Rectal smooth muscle tissue (tissue), 1 donor: Measurements from ENCODE around the gene HIPK1.
"Not testable (repeated sequence)": the region's sequence is repeated elsewhere in the genome, so short reads cannot be mapped to it uniquely, and the experiment has no call there.

Source experiments
- H3K27ac ChIP-seq: one replicate; pipeline ENCODE4 v1.7.0; 2013; ENCODE audit warnings: low read depth, low read length, inconsistent platforms
- H3K27me3 ChIP-seq: one replicate; pipeline ENCODE4 v1.7.0; 2013; ENCODE audit warnings: low read length; ENCODE audit not compliant: control insufficient read depth, insufficient read depth
- H3K36me3 ChIP-seq: one replicate; pipeline ENCODE4 v1.7.0; 2013; ENCODE audit warnings: low read length; ENCODE audit not compliant: control insufficient read depth, insufficient read depth
- H3K4me1 ChIP-seq: one replicate; pipeline ENCODE4 v1.7.0; 2013; ENCODE audit warnings: low read length; ENCODE audit not compliant: control insufficient read depth, insufficient read depth
- H3K4me3 ChIP-seq: one replicate; pipeline ENCODE4 v1.7.0; 2013; ENCODE audit warnings: low read length
- H3K9ac ChIP-seq: one replicate; pipeline ENCODE4 v1.7.0; 2013; ENCODE audit warnings: low read length

The HIPK1 gene

DNA sequence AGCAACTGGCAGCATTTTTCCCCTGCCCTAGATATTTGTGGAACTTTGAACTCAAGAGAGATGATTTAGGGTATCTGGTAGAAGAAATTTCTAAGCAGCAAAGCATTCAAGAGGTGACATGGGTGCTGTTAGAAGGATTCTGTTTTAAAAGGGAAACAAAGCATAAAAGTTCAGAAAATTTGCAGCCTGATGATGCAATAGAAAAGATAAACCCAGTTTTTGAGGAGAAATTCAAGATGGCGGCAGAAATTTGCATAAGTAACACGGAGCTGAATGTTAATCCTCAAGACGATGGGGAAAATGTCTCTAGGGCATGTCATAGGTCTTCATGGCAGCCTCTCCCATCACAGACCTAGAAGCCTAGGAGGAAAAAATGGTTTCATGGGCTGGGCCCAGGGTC lies 90.6 kb downstream of the HIPK1 start:
- H3K4me3 ChIP-seq, H3K9ac ChIP-seq: not testable (repeated sequence)

DNA sequence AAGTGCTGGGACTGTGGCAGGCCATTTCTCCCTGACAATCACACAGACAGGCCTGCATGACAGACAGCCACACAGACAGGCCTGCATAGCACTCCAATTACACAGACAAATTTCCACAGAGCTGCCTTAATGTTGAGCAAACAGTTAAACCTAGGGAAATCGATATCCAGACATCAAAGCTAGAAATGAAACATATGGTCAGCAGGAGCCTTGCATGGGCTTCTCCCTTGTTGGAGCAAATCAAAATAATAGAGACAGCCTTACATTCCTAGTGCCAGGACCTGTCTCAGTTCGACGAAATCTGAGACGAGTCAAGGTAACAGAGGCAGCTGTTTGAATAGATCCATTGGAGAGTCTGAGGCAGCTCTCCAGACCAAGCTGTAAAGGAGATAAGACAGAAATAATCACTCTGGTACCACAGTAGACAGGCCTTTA lies 92.6 kb downstream of the HIPK1 start:
- Histone ChIP-seq H3K4me3 (no peak overlapping the region), H3K27ac (no peak overlapping the region), H3K4me1 (no peaks in the 10 kb centered on the region), H3K9ac (no peak overlapping the region), H3K36me3 (no peaks in the 10 kb centered on the region), H3K27me3 (no peaks in the 10 kb centered on the region)

More for the DNA sequence above, 90.6 kb downstream of the HIPK1 start:
- H3K36me3 ChIP-seq, H3K27ac ChIP-seq, H3K4me1 ChIP-seq, H3K27me3 ChIP-seq: not testable (repeated sequence)

DNA sequence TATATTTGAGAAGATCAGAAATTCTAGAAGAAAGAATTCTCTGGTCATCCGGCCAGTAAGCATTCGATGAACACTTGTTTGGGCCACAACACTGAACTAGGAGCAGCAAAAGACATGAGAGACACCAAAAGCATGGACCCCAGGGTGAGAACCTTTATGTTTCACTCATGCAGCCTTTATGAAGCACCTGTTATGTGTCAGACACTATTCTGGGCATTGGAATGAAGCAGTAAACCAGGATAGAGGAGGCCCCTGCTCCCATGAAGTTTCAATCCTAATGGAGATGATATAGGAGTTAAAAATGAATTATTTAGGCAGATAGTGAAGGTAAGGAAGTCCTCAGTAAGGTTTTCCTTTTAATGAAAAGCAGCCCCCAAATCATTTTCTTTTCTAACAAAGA lies 93.8 kb downstream of the HIPK1 start:
- H3K27ac ChIP-seq, result no peak overlapping the region
- H3K36me3 ChIP-seq, result no peaks in the 10 kb centered on the region
- H3K9ac ChIP-seq, result no peak overlapping the region
- H3K27me3 ChIP-seq, result no peaks in the 10 kb centered on the region
- H3K4me3 ChIP-seq, result no peak overlapping the region
- H3K4me1 ChIP-seq, result no peaks in the 10 kb centered on the region

- no peak overlapping the region for H3K27ac ChIP-seq
- H3K36me3 ChIP-seq, result no peaks in the 10 kb centered on the region
- no peak overlapping the region for H3K4me3 ChIP-seq
- no peaks in the 10 kb centered on the region for H3K4me1 ChIP-seq
- no peaks in the 10 kb centered on the region for H3K27me3 ChIP-seq
- no peak overlapping the region for H3K9ac ChIP-seq
Observed at GRCh38 chr1:114023377-114023776, 94.3 kb downstream of the HIPK1 start.

- no peak overlapping the region for H3K4me3 ChIP-seq
- H3K36me3 ChIP-seq, result no peaks in the 10 kb centered on the region
- no peak overlapping the region for H3K27ac ChIP-seq
- H3K27me3 ChIP-seq, result no peaks in the 10 kb centered on the region
- H3K4me1 ChIP-seq, result no peaks in the 10 kb centered on the region
- H3K9ac ChIP-seq, result no peak overlapping the region
Observed at GRCh38 chr1:114024049-114024448, 94.9 kb downstream of the HIPK1 start.

DNA sequence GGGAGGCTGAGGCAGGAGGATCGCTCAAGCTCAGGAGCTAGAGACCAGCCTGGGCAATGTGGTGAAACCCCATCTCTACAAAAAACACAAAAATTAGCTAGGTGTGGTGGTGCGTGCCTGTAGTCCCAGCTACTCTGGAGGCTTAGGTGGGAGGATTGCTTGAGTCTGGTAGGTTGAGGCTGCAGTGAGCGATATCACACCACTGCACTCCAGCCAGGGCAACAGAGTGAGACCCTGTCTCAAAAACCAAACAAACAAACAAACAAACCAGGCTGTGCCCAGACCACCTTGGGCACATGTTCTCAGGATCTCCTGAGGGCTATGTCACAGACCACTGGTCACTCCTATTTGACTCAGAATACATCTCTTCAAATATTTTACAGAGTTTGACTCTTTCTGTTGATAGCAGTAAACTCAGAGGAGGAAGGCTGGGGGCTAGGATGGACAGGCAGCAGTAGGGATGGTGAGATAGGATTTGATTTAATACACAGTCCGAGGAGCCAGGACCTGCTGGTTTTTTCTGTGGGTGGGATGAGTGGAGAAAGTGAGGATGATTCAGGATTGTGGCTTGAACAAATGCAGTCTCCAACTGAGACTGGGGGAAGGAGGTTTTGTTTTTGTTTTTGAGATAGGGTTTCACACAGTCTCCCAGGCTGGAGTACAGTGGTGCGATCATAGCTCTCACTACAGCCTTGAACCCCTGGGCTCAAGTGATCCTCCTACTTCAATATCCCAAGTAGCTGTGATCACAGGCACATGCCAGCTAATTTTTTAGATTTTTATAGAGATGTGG lies 96.7 kb downstream of the HIPK1 start:
- Histone ChIP-seq H3K27ac (no peak overlapping the region), H3K4me1 (no peaks in the 10 kb centered on the region), H3K4me3 (no peak overlapping the region), H3K9ac (no peak overlapping the region), H3K27me3 (no peaks in the 10 kb centered on the region), H3K36me3 (no peaks in the 10 kb centered on the region)

DNA sequence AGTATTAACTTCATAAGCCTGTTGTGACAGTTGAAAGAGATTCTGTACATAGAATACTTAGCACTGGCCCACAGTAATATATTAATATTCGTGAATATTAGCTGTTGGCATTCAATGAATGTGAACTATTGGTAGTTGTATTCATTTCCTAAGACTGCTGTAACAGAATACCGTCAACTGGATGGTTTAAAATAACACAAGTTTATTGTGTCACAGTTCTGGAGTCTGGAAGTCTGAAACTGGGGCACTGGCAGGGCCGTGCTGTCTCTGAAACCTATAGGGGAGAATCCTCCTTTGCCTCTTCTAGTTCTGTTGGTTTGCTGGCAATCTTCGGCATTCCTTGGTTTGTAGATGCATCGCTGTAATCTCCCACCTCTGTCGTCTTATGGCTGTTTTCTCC lies 97.7 kb downstream of the HIPK1 start:
- H3K9ac ChIP-seq, result no peak overlapping the region
- no peaks in the 10 kb centered on the region for H3K36me3 ChIP-seq

More for the DNA sequence above, 97.7 kb downstream of the HIPK1 start:
- no peaks in the 10 kb centered on the region for H3K27me3 ChIP-seq
- H3K27ac ChIP-seq, result no peak overlapping the region
- no peaks in the 10 kb centered on the region for H3K4me1 ChIP-seq
- no peak overlapping the region for H3K4me3 ChIP-seq
